Erythroblast (primary cell): ENCODE results near the gene CDC42BPG.

Experiments used
- GATA1 ChIP-seq: IDR thresholded peaks from 2 replicates; pipeline ENCODE4 v1.6.1; 2011; ENCODE audit warnings: low read depth, mild to moderate bottlenecking, control low read depth, low read length, moderate library complexity
- POLR2A ChIP-seq: IDR thresholded peaks from 2 replicates; pipeline ENCODE4 v1.6.1; 2011; ENCODE audit warnings: mild to moderate bottlenecking, low read length

DNA sequence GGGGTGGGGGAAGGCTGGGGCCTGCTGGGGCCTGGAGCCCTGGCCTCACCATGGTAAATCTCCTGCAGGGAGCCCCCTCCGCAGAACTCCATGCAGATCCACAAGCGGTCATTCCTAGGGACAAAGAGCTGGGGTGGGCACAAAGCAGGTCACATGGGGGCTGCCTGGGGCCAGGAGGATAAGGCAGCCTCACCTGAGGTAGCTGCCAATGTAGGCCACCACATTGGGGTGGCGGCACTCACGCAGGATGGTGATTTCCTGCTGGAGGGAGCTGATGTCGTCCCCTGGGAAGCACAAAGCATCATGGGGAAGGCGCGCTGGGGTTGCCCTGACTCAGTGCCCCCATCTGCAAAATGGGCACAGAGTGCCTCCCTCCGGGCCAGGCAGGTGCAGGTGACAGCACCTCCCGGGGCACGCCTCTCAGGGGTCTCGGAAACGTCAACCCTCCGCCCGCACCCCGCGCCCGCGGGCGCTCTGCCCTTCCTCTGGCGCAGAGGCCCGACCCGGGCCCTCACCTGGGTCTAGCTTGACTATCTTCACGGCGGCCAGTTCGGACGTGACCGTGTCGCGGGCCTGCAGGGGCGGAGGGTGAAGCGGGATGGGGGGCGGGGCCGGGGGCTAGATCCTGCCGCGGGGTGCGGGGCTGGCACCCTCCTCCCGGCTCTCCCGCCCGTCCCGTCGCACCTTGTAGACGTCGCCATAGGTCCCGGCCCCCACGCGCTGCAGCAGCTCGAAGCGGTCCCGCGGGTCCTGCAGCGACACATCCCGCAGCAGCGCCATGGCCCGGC is 41.9 kb downstream of the CDC42BPG start:
- TF ChIP-seq POLR2A (no peak), GATA1 (no peak)
